SK-N-SH (cell line): Measurements from ENCODE around the gene FOCAD. TPM values are rescaled to one million over a fixed set of nuclear protein-coding genes. Genes with fewer than 3 reads are reported as not detected.
A peak's percentile ranks its signal among the peaks of the same experiment; 100 is the strongest.

Experiments
- CTCF ChIA-PET: fragments of 300-600, 350-600 bp; formaldehyde crosslinking; extraction: SDS; loops from one replicate; lab custom pipeline; 2021; lab: Yijun Ruan, JAX
- POLR2A ChIA-PET: fragments of 350-600 bp; sonication (Branson Sonifier 250); formaldehyde crosslinking; extraction: SDS; loops from one replicate; lab custom pipeline; 2020; ENCODE audit warnings: antibody characterized with exemption, inconsistent platforms; lab: Yijun Ruan, JAX
- DNase-seq: peaks from one replicate; pipeline ENCODE4 v3.0.0; 2012
- H2AFZ ChIP-seq: fragments of 200-600 bp; sonication (generic); 2 replicates; pipeline ENCODE4 v1.8.1; 2016; ENCODE audit warnings: antibody characterized with exemption, mild to moderate bottlenecking, low read depth
- H3F3A ChIP-seq: fragments of 200-600 bp; sonication (generic); replicated peaks from 2 replicates; pipeline ENCODE3; 2016; ENCODE audit warnings: antibody characterized with exemption, mild to moderate bottlenecking; ENCODE audit not compliant: insufficient read depth
- H3K27ac ChIP-seq, 2 experiments: fragments of 200-500 bp in 1 of 2; fragments of 200-600 bp in 1 of 2; sonication (Bioruptor generic) in 1 of 2; sonication (generic), shearing (Covaris generic) in 1 of 2; 2 replicates each; pipeline versions ENCODE4 v1.5.1 to v1.6.1; 2014 to 2016; ENCODE audit warnings: low read depth in 2 of 2, inconsistent platforms in 1 of 2, low read length in 1 of 2, mild to moderate bottlenecking in 1 of 2, mixed read lengths in 1 of 2
- H3K27me3 ChIP-seq: fragments of 200-600 bp; sonication (generic), shearing (Covaris generic); 2 replicates; pipeline ENCODE4 v1.6.1; 2016; ENCODE audit warnings: mixed run types; ENCODE audit not compliant: insufficient read depth
- H3K36me3 ChIP-seq, 2 experiments: fragments of 200-500 bp in 1 of 2; fragments of 200-600 bp in 1 of 2; sonication (Bioruptor generic) in 1 of 2; sonication (generic) in 1 of 2; replicated peaks in 1 of 2; 2 replicates each; pipeline versions ENCODE3 to v1.5.1; 2014 to 2016; ENCODE audit warnings: low read length in 1 of 2, mild to moderate bottlenecking in 1 of 2; ENCODE audit not compliant: insufficient read depth in 2 of 2, control insufficient read depth in 1 of 2
- H3K4me1 ChIP-seq, 2 experiments: fragments of 200-500 bp in 1 of 2; fragments of 200-600 bp in 1 of 2; sonication (Bioruptor generic) in 1 of 2; sonication (generic), shearing (Covaris generic) in 1 of 2; 2 replicates each; pipeline versions ENCODE4 v1.5.1 to v1.6.1; 2014 to 2016; ENCODE audit warnings: low read depth in 1 of 2, low read length in 1 of 2, mixed run types in 1 of 2; ENCODE audit not compliant: insufficient read depth in 2 of 2, control insufficient read depth in 1 of 2
- H3K4me2 ChIP-seq: fragments of 200-600 bp; sonication (generic), shearing (Covaris generic); 2 replicates; pipeline ENCODE4 v1.6.1; 2017; ENCODE audit warnings: mixed run types
- H3K4me3 ChIP-seq, 2 experiments: fragments of 200-500 bp in 1 of 2; fragments of 200-600 bp in 1 of 2; sonication (Bioruptor generic) in 1 of 2; sonication (generic), shearing (Covaris generic) in 1 of 2; 2 replicates each; pipeline versions ENCODE4 v1.5.1 to v1.8.1; 2014 to 2016; ENCODE audit warnings: low read depth in 2 of 2, inconsistent platforms in 1 of 2, low read length in 1 of 2, mild to moderate bottlenecking in 1 of 2, mixed read lengths in 1 of 2, moderate library complexity in 1 of 2
- H3K79me2 ChIP-seq: fragments of 200-600 bp; sonication (generic); 2 replicates; pipeline ENCODE4 v1.8.1; 2017; ENCODE audit warnings: mild to moderate bottlenecking; ENCODE audit not compliant: insufficient read depth
- H3K9ac ChIP-seq: fragments of 200-600 bp; sonication (generic); 2 replicates; pipeline ENCODE4 v1.6.1; 2017; ENCODE audit warnings: mixed run types
- H3K9me2 ChIP-seq: fragments of 200-600 bp; sonication (generic); 2 replicates; pipeline ENCODE4 v1.6.1; 2017; ENCODE audit warnings: mixed run types
- H3K9me3 ChIP-seq: fragments of 200-600 bp; sonication (generic); 2 replicates; pipeline ENCODE4 v1.6.1; 2017; ENCODE audit warnings: mixed run types, mild to moderate bottlenecking, moderate library complexity
- H4K20me1 ChIP-seq: fragments of 200-600 bp; sonication (generic); 2 replicates; pipeline ENCODE4 v1.6.1; 2017; ENCODE audit warnings: mild to moderate bottlenecking, mixed run types; ENCODE audit not compliant: insufficient read depth
- ELF1 ChIP-seq: IDR thresholded peaks from 2 replicates; pipeline ENCODE4 v1.4.0; 2012
- EP300 ChIP-seq, 2 experiments: IDR thresholded peaks; 2 replicates each; pipeline versions ENCODE4 v1.4.0 to v1.6.1; 2012; ENCODE audit warnings: borderline replicate concordance in 1 of 2, low read depth in 1 of 2, low read length in 1 of 2
- EZH2phosphoT487 ChIP-seq: fragments of 200-600 bp; sonication (generic); IDR thresholded peaks from 2 replicates; pipeline ENCODE4 v1.6.1; 2017; ENCODE audit warnings: low read depth, mixed run types, mild to moderate bottlenecking, antibody characterized with exemption, moderate library complexity, borderline replicate concordance
- FOXM1 ChIP-seq: IDR thresholded peaks from 2 replicates; pipeline ENCODE4 v1.4.0; 2012; ENCODE audit warnings: low read depth, mild to moderate bottlenecking
- GABPA ChIP-seq: IDR thresholded peaks from 2 replicates; pipeline ENCODE4 v1.4.0; 2012; ENCODE audit warnings: low read depth, mild to moderate bottlenecking
- JUND ChIP-seq: IDR thresholded peaks from 2 replicates; pipeline ENCODE4 v1.4.0; 2012
- MXI1 ChIP-seq: IDR thresholded peaks from 2 replicates; pipeline ENCODE4 v1.6.1; 2012; ENCODE audit warnings: mild to moderate bottlenecking, low read depth, low read length, improper control_type of control experiment
- NFIC ChIP-seq: IDR thresholded peaks from 2 replicates; pipeline ENCODE4 v1.4.0; 2012; ENCODE audit warnings: borderline replicate concordance
- NRF1 ChIP-seq: IDR thresholded peaks from 2 replicates; pipeline ENCODE4 v1.6.1; 2012; ENCODE audit warnings: low read depth, mild to moderate bottlenecking, low read length
- RAD21 ChIP-seq: IDR thresholded peaks from 2 replicates; pipeline ENCODE4 v1.6.1; 2012; ENCODE audit warnings: mild to moderate bottlenecking, low read length
- RCOR1 ChIP-seq: fragments of 150-350 bp; IDR thresholded peaks from 2 replicates; pipeline ENCODE4 v1.6.1; 2017; ENCODE audit warnings: antibody characterized with exemption, low read length
- RFX5 ChIP-seq: IDR thresholded peaks from 2 replicates; pipeline ENCODE4 v1.6.1; 2012; ENCODE audit warnings: mild to moderate bottlenecking, improper control_type of control experiment, low read length
- RXRA ChIP-seq: IDR thresholded peaks from 2 replicates; pipeline ENCODE4 v1.4.0; 2012; ENCODE audit warnings: low read depth, mild to moderate bottlenecking, borderline replicate concordance
- SIN3A ChIP-seq: IDR thresholded peaks from 2 replicates; pipeline ENCODE4 v1.6.1; 2012; ENCODE audit warnings: low read depth, mild to moderate bottlenecking, low read length, moderate library complexity, borderline replicate concordance
- TAF1 ChIP-seq: IDR thresholded peaks from 2 replicates; pipeline ENCODE4 v1.6.1; 2012; ENCODE audit warnings: low read depth, mild to moderate bottlenecking, low read length, moderate library complexity, borderline replicate concordance
- WGBS: methylation state at CpG from one replicate; pipeline ENCODE4 v1.1.6; 2017; ENCODE audit warnings: low lambda C conversion rate; 5-methylcytosine and 5-hydroxymethylcytosine counted together
- polyA plus RNA-seq, 3 experiments: library from polyadenylated mRNA; depleted of rRNA; stranded (reverse); fragments of >200 nt; gene quantifications; 2 replicates each; pipeline ENCODE4 v1.2.3, GENCODE V29; 2012
- TF ChIP-seq, protein P1 (sequence below): IDR thresholded peaks from 2 replicates; pipeline ENCODE4; 2012
- TF ChIP-seq, protein P2 (sequence below): fragments of 150-350 bp; IDR thresholded peaks from 2 replicates; pipeline ENCODE4 v1.6.1; 2017; ENCODE audit warnings: antibody characterized with exemption, low read length, low read depth, borderline replicate concordance
- TF ChIP-seq, protein P3 (sequence below): IDR thresholded peaks from 2 replicates; pipeline ENCODE4 v1.6.1; 2012; ENCODE audit warnings: mild to moderate bottlenecking, low read depth, low read length, moderate library complexity
- TF ChIP-seq, protein P4 (sequence below): IDR thresholded peaks from 2 replicates; pipeline ENCODE4 v1.4.0; 2012; ENCODE audit warnings: low read depth
- TF ChIP-seq, protein P5 (sequence below): fragments of 200-600 bp; sonication (generic); IDR thresholded peaks from 2 replicates; pipeline ENCODE4 v1.6.1; 2017; ENCODE audit warnings: antibody characterized with exemption, mild to moderate bottlenecking, moderate library complexity

Gene FOCAD
- polyA plus RNA-seq, 1 of the 3 experiments (the other 2 are of a cell fraction): 15.8 TPM

DNA sequence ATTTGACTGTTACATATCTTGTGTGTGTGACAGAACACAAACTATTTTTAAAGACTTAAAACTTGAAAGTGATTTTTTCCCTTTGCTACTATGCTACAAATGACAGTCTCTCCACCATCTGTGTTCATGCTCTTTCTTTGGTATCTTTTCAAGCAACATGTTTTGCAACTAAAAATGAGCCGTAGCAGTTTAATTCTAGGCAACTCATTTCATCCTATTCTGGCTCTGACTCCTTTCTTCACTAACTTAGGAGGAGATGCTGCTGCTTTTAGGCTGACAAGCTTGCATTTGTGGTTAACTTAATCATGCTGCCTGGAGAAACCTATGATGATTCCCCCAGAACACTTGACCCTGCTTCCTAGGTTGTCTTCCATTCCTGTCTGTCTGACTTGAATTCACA is 246.8 kb downstream of the FOCAD start:
- H3K4me1 ChIP-seq: no peaks in the 10 kb centered on the region
- peaks cover 2 to 30% of the 10 kb centered on the region in 2 experiments for H3K36me3 ChIP-seq
- POLR2A ChIA-PET: no interaction called here
- H4K20me1 ChIP-seq: no peaks in the 10 kb centered on the region
- H3K9me2 ChIP-seq: no peaks in the 10 kb centered on the region
- no peaks in the 10 kb centered on the region for H3K79me2 ChIP-seq
- no peak overlapping the region for H2AFZ ChIP-seq
- no peak for TF ChIP-seq FOXM1
- no peak for TF ChIP-seq SIN3A
- no peak for TF ChIP-seq RAD21
- no peak for DNase-seq
- H3K27ac ChIP-seq: no peak overlapping the region
- no peaks in the 10 kb centered on the region for H3K9me3 ChIP-seq
- H3K4me2 ChIP-seq: no peak overlapping the region
- no peak overlapping the region for H3K9ac ChIP-seq
- CTCF ChIA-PET: interaction anchor here (1.2 to 1.9 kb wide), 4 partner anchors 9 to 306 kb away, joined by 4 to 16 read pairs (median 6); no protein-coding TSS in a partner anchor
- H3F3A ChIP-seq: no peaks in the 10 kb centered on the region
- no peak overlapping the region for H3K4me3 ChIP-seq
- no peaks in the 10 kb centered on the region for H3K27me3 ChIP-seq
- 100% methylated on average over 1 of the region's 1 CpG for WGBS

DNA sequence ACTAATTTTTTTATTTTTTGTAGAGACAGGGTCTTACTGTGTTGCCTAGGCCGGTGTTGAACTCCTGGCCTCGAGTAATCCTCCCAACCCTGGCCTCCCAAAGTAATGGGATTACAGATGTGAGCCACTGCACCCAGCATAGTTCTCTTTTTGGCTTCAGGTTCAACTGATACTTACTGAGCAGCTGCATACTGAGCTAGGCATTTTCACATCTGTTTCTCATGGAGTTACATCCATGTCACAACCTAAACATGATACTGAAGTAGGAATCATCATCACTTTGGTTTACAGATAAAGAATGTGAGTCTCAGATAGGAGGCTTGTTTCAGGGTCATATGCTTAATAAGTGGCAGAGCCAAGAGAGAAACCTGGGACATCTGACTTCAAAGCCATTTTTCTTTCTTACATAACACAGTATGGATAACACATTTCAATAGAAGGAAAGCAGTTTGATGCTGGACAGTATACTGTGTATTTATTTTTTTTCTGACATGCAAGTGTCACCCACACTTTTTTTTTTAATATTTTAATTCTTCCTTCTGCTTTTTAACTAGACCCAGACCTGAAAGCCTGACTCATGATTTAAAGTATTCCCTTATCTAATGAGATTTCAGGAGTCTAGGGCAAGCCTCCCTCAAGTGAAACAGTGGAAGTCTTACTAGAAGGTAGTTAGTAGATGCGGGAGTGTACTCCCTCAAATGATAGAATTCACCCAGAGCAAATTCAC is 256.6 kb downstream of the FOCAD start:
- H4K20me1 ChIP-seq: no peaks in the 10 kb centered on the region
- ChIA-PET POLR2A (no interaction called here), CTCF (interaction anchor here (0.7 to 6.4 kb wide), 39 partner anchors 9 to 1447 kb away, joined by 3 to 107 read pairs (median 4); partner anchors contain the start of genes FOCAD and MLLT3)
- no peaks in the 10 kb centered on the region for H3K4me1 ChIP-seq
- H3K9ac ChIP-seq: no peak overlapping the region
- H3K9me2 ChIP-seq: no peaks in the 10 kb centered on the region
- H3K4me3 ChIP-seq: peak overlapping the region in 1 of 2 experiments; percentile 27; a peak in 1 of 4 replicates
- H3F3A ChIP-seq: peaks cover 5% of the 10 kb centered on the region
- H2AFZ ChIP-seq: no peak overlapping the region
- no peaks in the 10 kb centered on the region for H3K9me3 ChIP-seq
- WGBS: 60% methylated on average over 3 of the region's 3 CpGs
- no peak overlapping the region for H3K4me2 ChIP-seq
- no peaks in the 10 kb centered on the region for H3K27me3 ChIP-seq
- H3K27ac ChIP-seq: no peak overlapping the region
- peak; percentile 4 for DNase-seq
- H3K79me2 ChIP-seq: no peaks in the 10 kb centered on the region
- peaks cover 0 to 3% of the 10 kb centered on the region in 2 experiments for H3K36me3 ChIP-seq
- TF ChIP-seq, protein P1, sequence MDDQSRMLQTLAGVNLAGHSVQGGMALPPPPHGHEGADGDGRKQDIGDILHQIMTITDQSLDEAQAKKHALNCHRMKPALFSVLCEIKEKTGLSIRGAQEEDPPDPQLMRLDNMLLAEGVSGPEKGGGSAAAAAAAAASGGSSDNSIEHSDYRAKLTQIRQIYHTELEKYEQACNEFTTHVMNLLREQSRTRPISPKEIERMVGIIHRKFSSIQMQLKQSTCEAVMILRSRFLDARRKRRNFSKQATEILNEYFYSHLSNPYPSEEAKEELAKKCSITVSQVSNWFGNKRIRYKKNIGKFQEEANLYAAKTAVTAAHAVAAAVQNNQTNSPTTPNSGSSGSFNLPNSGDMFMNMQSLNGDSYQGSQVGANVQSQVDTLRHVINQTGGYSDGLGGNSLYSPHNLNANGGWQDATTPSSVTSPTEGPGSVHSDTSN: no peak
- TF ChIP-seq NRF1 (no peak), SIN3A (no peak), RCOR1 (no peak), EZH2phosphoT487 (no peak), RXRA (no peak), ELF1 (no peak), RFX5 (no peak), NFIC (no peak), TAF1 (no peak), EP300 (IDR thresholded peaks at IDR 0.05; ENCODE audit: borderline replicate concordance in 1 of 2, low read depth in 1 of 2, low read length in 1 of 2) (no peak), JUND (no peak), MXI1 (no peak), GABPA (no peak)
- TF ChIP-seq, protein P2, sequence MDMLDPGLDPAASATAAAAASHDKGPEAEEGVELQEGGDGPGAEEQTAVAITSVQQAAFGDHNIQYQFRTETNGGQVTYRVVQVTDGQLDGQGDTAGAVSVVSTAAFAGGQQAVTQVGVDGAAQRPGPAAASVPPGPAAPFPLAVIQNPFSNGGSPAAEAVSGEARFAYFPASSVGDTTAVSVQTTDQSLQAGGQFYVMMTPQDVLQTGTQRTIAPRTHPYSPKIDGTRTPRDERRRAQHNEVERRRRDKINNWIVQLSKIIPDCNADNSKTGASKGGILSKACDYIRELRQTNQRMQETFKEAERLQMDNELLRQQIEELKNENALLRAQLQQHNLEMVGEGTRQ: no peak
- TF ChIP-seq, protein P3, sequence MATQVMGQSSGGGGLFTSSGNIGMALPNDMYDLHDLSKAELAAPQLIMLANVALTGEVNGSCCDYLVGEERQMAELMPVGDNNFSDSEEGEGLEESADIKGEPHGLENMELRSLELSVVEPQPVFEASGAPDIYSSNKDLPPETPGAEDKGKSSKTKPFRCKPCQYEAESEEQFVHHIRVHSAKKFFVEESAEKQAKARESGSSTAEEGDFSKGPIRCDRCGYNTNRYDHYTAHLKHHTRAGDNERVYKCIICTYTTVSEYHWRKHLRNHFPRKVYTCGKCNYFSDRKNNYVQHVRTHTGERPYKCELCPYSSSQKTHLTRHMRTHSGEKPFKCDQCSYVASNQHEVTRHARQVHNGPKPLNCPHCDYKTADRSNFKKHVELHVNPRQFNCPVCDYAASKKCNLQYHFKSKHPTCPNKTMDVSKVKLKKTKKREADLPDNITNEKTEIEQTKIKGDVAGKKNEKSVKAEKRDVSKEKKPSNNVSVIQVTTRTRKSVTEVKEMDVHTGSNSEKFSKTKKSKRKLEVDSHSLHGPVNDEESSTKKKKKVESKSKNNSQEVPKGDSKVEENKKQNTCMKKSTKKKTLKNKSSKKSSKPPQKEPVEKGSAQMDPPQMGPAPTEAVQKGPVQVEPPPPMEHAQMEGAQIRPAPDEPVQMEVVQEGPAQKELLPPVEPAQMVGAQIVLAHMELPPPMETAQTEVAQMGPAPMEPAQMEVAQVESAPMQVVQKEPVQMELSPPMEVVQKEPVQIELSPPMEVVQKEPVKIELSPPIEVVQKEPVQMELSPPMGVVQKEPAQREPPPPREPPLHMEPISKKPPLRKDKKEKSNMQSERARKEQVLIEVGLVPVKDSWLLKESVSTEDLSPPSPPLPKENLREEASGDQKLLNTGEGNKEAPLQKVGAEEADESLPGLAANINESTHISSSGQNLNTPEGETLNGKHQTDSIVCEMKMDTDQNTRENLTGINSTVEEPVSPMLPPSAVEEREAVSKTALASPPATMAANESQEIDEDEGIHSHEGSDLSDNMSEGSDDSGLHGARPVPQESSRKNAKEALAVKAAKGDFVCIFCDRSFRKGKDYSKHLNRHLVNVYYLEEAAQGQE: no peak
- TF ChIP-seq, protein P4, sequence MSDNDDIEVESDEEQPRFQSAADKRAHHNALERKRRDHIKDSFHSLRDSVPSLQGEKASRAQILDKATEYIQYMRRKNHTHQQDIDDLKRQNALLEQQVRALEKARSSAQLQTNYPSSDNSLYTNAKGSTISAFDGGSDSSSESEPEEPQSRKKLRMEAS: no peak
- TF ChIP-seq, protein P5, sequence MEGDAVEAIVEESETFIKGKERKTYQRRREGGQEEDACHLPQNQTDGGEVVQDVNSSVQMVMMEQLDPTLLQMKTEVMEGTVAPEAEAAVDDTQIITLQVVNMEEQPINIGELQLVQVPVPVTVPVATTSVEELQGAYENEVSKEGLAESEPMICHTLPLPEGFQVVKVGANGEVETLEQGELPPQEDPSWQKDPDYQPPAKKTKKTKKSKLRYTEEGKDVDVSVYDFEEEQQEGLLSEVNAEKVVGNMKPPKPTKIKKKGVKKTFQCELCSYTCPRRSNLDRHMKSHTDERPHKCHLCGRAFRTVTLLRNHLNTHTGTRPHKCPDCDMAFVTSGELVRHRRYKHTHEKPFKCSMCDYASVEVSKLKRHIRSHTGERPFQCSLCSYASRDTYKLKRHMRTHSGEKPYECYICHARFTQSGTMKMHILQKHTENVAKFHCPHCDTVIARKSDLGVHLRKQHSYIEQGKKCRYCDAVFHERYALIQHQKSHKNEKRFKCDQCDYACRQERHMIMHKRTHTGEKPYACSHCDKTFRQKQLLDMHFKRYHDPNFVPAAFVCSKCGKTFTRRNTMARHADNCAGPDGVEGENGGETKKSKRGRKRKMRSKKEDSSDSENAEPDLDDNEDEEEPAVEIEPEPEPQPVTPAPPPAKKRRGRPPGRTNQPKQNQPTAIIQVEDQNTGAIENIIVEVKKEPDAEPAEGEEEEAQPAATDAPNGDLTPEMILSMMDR: no peak
